HepG2 (cell line): ENCODE measurements around the gene SLC4A7. TPM values are rescaled to one million over a fixed set of nuclear protein-coding genes. Genes with fewer than 3 reads are reported as not detected.

Experiments used
- AFF4 ChIP-seq: sonication (generic); formaldehyde crosslinking; IDR thresholded peaks from 2 replicates; pipeline ENCODE4 v1.4.0; 2020; ENCODE audit warnings: missing genetic modification reagents
- ARID4A ChIP-seq: sonication (generic); formaldehyde crosslinking; IDR thresholded peaks from 2 replicates; pipeline ENCODE4 v1.5.0; 2020; ENCODE audit warnings: mild to moderate bottlenecking, missing genetic modification reagents, borderline replicate concordance
- DMAP1 ChIP-seq: IDR thresholded peaks from 2 replicates; pipeline ENCODE4 v1.6.1; 2016
- ETS1 ChIP-seq: sonication (generic); formaldehyde crosslinking; IDR thresholded peaks from 2 replicates; pipeline ENCODE4 v1.4.0; 2020; ENCODE audit warnings: missing genetic modification reagents
- FOSL2 ChIP-seq: sonication (generic); formaldehyde crosslinking; IDR thresholded peaks from 2 replicates; pipeline ENCODE4 v1.4.0; 2020; ENCODE audit warnings: missing genetic modification reagents
- FOXO1 ChIP-seq: sonication (generic); formaldehyde crosslinking; IDR thresholded peaks from 2 replicates; pipeline ENCODE4 v1.4.0; 2020; ENCODE audit warnings: missing genetic modification reagents
- KAT8 ChIP-seq: IDR thresholded peaks from 2 replicates; pipeline ENCODE4 v1.6.1; 2016; ENCODE audit warnings: missing genetic modification reagents, missing compliant biosample characterization
- ONECUT2 ChIP-seq: sonication (generic); formaldehyde crosslinking; IDR thresholded peaks from 2 replicates; pipeline ENCODE4 v1.4.0; 2020; ENCODE audit warnings: missing genetic modification reagents
- POLR2AphosphoS5 ChIP-seq: IDR thresholded peaks from 2 replicates; pipeline ENCODE4 v1.6.1; 2012; ENCODE audit warnings: low read depth, low read length
- TAF15 ChIP-seq: fragments of 200-400 bp; formaldehyde crosslinking; IDR thresholded peaks from one replicate; pipeline ENCODE4 v1.6.1; 2018; ENCODE audit warnings: mild to moderate bottlenecking, low read depth, low read length; ENCODE audit not compliant: poor library complexity, severe bottlenecking
- TCF7L2 ChIP-seq: IDR thresholded peaks from 2 replicates; pipeline ENCODE4 v1.6.1; 2011; ENCODE audit warnings: mild to moderate bottlenecking, low read depth, low read length, moderate library complexity
- TIGD3 ChIP-seq: sonication (generic); formaldehyde crosslinking; IDR thresholded peaks from 2 replicates; pipeline ENCODE4 v1.5.1; 2020; ENCODE audit warnings: mild to moderate bottlenecking, missing genetic modification reagents, borderline replicate concordance
- TP53 ChIP-seq: sonication (generic); formaldehyde crosslinking; conservative IDR thresholded peaks from 2 replicates; pipeline ENCODE4 v1.4.0; 2020; ENCODE audit warnings: missing genetic modification reagents
- ZFP62 ChIP-seq: sonication (generic); formaldehyde crosslinking; IDR thresholded peaks from 2 replicates; pipeline ENCODE4 v1.4.0; 2020; ENCODE audit warnings: missing genetic modification reagents
- ZNF329 ChIP-seq: sonication (generic); formaldehyde crosslinking; IDR thresholded peaks from 2 replicates; pipeline ENCODE4 v1.9.0; 2021; ENCODE audit warnings: low read depth, mild to moderate bottlenecking, missing genetic modification reagents
- polyA plus RNA-seq, 8 experiments: library from polyadenylated mRNA; depleted of rRNA in 3 of 8; stranded (reverse) in 7 of 8; unstranded in 1 of 8; fragments of >200 nt; fragmentation: Illumina TruSeq in 4 of 8; extraction: Trizol in 4 of 8; gene quantifications; 2 replicates each; pipeline versions ENCODE4 v1.2.1 to v1.2.3, GENCODE V29; 2011 to 2016; ENCODE audit warnings: low read depth in 4 of 8, missing spikeins in 1 of 8, mixed read lengths in 1 of 8; ENCODE audit not compliant: insufficient read depth in 1 of 8
- total RNA-seq, 5 experiments: library from RNA; depleted of rRNA; stranded (reverse); fragments of >200 nt; fragmentation: Illumina TruSeq; extraction: Trizol; gene quantifications; 2 replicates each; pipeline ENCODE4 v1.2.3, GENCODE V29; 2016; ENCODE audit warnings: low read depth in 1 of 5
- TF ChIP-seq, protein P1 (sequence below): sonication (generic); formaldehyde crosslinking; IDR thresholded peaks from 2 replicates; pipeline ENCODE4 v1.8.0; 2022; ENCODE audit warnings: mild to moderate bottlenecking, missing genetic modification reagents, moderate library complexity

SLC4A7 gene
- total and polyA plus RNA-seq, 2 of the 13 experiments (the other 11 are each of a cell fraction or from before 2014, with no cell fraction given), result 16.4 to 43.8 TPM

GRCh38 chr3:27360113-27361078 is 123.8 kb downstream of the SLC4A7 start (continued):
- TF ChIP-seq ARID4A (CRISPR knock-in tag), result peak; percentile 76; the same call in 1 of the 2 replicates
- no peak for TF ChIP-seq ETS1 (CRISPR knock-in tag)
- TF ChIP-seq FOXO1 (CRISPR knock-in tag), result peak; percentile 99
- no peak for TF ChIP-seq TIGD3 (CRISPR knock-in tag)
- TF ChIP-seq ONECUT2 (CRISPR knock-in tag), result peak; percentile 94
- TF ChIP-seq ZFP62 (CRISPR knock-in tag), result no peak
- peak; percentile 96 for TF ChIP-seq FOSL2 (CRISPR knock-in tag)
- peak; percentile 82 for TF ChIP-seq TP53
- no peak for TF ChIP-seq TAF15
- TF ChIP-seq DMAP1 (CRISPR knock-in tag), result peak; percentile 83
- TF ChIP-seq AFF4 (CRISPR knock-in tag), result no peak; the same call in none of the 2 replicates
- TF ChIP-seq, protein P1, sequence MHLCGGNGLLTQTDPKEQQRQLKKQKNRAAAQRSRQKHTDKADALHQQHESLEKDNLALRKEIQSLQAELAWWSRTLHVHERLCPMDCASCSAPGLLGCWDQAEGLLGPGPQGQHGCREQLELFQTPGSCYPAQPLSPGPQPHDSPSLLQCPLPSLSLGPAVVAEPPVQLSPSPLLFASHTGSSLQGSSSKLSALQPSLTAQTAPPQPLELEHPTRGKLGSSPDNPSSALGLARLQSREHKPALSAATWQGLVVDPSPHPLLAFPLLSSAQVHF (CRISPR knock-in tag), result no peak
- peak; percentile 84; the same call in 1 of the 2 replicates for TF ChIP-seq TCF7L2
- peak; percentile 89 for TF ChIP-seq KAT8 (CRISPR knock-in tag)
- TF ChIP-seq POLR2AphosphoS5, result peak; percentile 61
- TF ChIP-seq ZNF329 (CRISPR knock-in tag), result 0 out of 2 replicates have a peak, but pooled peaks have one; percentile 43
